GM18519 (cell line): ENCODE measurements around the gene SOX21.
"Not testable (repeated sequence)": the region's sequence is repeated elsewhere in the genome, so short reads cannot be mapped to it uniquely, and the experiment has no call there.

Source experiments
- ATAC-seq: cut with Tn5 transposase; IDR thresholded peaks from one replicate; pipeline ENCODE4 v1.9.1; 2021; ENCODE audit warnings: mild to moderate bottlenecking, moderate library complexity; ENCODE audit not compliant: unreplicated experiment, low FRiP score

Gene SOX21

DNA sequence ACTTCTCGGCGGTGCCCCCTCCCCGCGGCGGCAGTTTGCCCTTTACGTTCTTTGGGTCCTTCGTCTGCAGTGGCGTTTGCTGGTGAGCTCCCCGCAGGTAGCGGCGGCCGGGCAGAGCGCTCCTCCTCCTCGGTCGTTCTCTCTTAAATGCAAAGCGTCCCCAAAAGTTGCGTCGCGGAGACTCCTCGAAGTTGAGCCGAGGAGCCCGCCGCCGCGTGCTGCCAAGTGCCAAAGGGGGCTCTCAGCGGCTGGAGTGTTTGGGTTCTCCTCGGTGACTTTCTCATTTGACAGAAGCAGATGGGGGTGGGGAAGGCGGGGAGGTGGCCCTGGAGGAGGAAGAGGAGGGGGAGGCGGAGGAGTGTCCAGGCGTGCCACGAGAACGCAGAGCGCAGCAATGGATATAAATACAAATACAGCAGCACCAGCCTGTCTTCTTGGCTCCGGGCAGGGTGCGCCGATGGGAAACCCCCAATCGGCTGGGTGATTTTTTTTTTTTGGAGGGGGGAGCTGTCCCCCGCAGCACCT, at the start of gene SOX21:
SOX21 (minus strand) TSS at position 259 of the 525 bp plus-strand sequence. CDS start 496 bp downstream, outside the sequence.
- no peak for ATAC-seq

DNA sequence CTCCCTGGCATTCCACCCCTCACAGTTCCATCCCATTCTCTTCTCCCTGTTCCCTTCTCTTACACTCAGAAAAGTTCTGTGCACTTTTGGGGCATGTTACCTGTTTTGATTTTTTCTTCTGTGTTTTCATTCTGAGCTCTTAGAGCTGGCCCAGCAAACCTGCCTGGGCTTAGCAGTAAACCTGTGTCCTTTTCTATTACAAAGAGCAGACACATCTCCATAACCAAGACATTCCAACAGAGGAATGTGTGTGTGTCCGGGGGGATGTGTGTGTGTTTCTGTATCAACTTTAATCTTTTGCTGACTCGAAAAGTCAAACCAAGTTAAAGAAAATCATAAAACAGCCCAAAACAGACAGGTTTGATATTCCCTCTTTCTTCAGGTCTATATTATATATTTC, 49.1 kb upstream of the SOX21 start:
- ATAC-seq: no peak

DNA sequence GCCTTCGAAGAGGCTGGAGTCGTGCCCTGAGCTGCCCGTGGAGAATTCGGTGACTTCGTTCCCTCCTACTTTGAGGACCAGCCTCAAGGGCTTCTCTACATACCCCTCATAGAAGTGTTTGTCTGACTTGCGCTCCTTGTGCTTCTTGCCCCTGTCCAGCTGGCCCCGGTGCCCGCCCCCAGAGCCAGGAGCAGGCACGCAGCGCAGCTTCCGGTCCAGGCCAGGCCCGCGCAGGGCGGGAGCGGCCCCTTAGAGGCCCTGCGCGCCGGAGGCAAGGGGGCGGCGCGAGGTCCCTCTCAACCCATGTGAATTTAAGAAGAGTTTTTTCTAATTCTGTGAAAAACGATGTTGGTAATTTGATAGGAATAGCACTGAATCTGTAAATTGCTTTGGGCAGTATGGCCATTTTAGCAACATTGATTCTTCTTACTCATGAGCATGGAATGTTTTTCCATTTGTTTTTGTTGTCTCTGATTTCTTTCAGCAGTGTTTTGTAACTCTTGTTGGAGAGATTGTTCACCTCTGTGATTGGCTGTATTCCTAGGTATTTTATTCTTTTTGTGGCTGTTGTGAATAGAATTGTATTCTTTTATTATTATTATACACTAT, 46.9 kb upstream of the SOX21 start:
- no peak for ATAC-seq

DNA sequence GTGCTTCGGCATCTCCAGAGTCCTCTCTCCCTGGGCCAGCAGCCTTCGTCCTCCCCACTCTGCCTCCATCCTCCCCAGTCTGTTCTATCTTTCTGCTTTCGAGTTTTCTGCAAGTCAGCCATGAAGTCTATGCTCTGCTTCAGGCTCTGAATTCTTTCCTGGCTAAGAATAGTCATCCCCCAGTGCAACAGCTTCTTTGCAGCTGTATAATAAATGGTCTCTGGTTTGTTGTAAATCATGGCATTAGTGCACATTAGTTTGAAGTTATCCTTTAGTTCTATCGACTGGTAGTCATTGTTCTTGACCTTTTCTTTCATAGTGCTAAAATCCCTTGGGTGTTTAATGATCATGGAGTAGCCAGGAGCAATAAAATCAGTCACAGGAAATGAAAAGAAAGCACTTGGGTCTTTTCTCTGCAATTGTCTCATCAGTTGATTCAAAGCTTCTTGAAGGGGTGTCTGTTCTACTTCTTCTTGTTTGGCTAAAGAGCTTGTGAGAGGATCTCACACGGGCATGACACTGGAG, 46.2 kb upstream of the SOX21 start:
- no peak for ATAC-seq

DNA sequence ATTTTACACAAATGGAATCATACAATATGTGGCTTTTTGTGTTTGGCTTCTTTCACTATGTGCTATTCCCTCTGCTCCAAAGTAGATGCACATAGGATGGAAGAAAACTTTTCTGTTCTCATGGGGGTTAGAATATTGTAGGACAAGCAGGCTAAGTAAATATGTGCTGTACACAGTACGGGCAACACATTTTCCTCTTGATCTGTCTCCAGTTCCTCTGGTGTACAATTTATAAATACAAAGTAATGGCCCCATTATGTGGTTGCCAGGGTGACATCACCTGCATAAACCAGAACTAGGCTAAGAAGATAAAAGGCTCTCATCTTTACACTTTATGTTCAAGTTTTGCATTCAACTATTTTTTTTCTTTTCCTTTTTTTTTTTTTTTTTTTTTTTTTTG, 41.0 kb upstream of the SOX21 start:
- ATAC-seq: no peak

DNA sequence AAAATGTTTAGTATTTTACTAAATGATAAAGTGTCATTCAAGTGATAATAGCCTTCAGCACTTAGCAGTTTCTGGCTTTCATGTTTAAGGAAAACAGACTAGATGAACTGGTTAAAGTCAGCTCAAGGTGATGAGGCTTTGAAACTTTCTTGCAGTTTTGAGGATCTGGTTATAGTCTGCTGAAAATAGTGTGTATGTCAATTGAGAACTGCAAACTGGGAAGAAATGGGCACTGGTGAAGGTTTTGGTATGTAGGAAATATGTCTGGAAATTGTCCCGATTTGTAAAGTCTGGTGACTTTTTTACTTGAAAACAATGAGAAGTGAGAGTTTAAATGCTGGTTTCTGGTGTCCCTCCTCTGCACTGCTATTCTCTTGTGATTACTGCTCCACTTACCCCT, 36.8 kb upstream of the SOX21 start:
- ATAC-seq: no peak

DNA sequence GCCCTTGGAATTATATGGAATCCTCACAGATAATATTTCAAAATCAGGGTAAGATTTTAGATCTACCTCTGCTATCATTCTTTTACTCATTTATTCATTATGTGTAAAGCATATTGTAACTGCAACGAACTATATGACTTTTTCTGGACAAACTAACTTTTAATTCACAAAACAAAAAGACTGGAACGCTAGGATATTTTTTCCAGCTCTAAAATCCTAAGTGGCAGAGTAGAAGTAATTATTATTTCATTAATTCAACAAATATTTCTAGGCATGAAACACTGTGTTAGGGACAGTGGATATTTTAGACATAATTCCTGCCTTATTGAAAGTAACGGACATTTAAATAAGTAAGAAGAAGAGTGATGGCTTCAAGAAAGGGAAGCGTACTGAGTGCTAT, 26.9 kb upstream of the SOX21 start:
- ATAC-seq: no peak

DNA sequence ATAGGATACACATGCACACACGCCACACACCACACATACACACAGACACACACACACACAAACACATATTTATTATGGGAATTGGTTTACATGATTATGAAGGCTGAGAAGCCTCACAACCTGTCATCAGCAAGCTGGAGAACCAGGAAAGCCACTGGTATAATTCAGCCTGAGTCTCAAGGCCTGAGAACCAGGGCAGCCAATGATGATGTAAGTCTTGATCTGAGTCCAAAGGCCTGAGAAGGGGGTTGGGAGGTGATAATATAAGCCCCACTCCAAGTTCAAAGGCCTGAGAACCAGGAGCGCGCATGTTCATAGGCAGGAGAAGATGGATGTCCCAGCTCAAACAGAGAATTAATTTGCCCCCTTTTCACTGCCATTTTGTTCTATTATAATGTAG, 18.7 kb upstream of the SOX21 start:
- no peak for ATAC-seq

DNA sequence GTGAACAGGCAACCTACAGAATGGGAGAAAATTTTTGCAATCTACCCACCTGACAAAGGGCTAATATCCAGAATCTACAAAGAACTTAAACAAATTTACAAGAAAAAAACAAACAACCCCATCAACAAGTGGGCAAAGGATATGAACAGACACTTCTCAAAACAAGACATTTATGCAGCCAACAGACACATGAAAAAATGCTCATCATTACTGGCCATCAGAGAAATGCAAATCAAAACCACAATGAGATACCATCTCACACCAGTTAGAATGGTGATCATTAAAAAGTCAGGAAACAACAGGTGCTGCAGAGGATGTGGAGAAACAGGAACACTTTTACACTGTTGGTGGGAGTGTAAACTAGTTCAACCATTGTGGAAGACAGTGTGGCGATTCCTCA, 17.6 kb upstream of the SOX21 start:
- ATAC-seq: not testable (repeated sequence)

DNA sequence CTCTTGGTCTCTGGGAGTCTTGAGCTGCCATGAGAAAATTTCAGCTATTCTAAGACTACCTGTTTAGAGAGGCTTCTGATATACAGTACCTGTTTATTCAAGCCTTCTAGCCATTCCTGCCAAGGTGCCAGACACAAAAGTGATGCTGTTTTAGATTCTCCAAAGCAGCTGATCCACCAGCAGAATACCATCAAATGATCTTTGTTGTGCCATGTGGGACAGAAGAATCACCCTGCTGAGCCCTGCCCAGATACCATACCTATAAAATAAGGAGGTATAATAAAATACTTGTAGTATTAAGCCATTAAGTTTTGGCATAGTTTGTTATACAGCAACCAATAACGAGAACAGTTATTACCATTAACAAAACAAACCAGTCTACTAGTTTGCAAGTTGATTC, 14.1 kb upstream of the SOX21 start:
- no peak for ATAC-seq

DNA sequence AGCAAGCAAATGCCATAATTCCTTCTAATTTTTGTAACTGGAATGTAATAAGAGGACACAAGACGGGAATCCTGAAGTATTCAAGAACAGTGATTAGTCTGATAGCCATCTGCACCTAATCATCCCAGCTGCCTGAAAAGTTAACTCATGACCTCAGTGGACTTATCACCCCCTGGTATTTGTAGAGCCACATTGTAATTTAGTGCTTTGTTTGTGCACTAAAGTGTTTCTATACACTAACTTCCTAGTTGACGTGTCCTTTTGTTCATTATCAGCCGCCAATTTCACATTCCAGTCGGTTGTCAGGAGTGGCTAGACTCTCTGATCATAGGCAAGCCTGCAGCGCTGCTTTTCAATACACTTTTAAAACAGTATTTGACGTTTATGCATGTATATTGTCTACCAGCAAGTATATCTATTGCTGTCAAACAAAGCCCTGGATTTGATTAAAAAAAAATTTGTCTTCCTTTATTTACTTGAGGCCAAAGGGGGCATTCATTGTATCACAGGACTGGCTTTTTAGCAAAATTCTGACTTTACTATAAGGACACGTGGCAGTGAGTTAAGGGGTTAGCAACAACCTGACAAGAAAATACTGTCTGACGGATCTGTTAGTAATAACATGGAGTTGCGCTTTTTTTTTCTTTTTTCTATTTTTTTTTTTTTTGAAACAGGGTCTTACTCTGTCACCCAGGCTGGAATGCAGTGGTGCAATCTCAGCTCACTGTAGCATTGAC, 10.4 kb upstream of the SOX21 start:
- ATAC-seq: no peak

DNA sequence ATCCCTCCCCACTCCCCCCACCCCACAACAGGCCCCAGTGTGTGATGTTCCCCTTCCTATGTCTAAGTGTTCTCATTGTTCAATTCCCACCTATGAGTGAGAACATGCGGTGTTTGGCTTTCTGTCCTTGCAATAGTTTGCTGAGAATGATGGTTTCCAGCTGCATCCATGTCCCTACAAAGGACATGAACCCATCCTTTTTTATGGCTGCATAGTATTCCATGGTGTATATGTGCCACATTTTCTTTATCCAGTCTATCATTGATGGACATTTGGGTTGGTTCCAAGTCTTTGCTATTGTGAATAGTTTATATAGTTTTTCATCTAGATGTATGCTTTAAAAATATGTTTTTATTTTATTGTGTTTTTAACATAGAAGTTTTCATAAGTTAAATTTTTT, 6.4 kb upstream of the SOX21 start:
- not testable (repeated sequence) for ATAC-seq

DNA sequence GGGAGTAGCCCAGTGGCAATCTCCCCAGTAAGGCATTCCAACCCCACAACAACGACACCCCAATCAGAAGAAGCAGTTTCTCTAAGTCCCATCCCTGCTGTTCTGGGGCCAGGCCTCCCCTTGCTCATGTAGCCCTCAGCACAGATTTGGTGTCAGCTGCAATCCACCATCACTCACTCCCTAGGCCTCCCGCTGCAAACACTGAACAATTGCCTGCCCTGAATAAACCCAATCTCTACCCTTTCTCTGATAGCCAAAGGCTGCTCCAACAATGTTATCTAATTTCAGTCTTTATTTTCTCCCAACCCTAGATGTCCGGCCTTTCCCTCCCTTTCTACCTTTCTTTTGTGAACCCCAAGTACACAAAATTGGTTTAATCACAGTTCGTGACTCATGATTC, 5.6 kb upstream of the SOX21 start:
- ATAC-seq: no peak

DNA sequence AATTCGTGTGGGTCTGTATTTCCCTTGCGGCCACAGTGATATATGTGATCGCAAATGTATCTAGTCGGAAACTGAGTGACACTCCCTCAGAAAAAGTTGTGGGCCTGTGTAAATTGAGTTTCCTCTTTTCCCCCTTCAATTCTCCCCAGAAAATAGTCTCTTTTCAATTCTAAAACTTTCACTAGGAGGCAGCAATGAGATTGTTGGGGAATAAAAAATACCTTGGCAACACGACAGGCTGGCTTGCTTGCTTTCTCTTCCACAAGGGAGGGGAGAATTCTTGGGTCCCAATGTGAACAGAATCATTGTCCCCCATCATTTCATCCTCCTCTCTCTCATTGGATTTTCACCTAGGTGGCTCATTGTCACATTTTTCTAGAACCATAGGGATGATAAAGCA, 3.7 kb upstream of the SOX21 start:
- no peak for ATAC-seq

DNA sequence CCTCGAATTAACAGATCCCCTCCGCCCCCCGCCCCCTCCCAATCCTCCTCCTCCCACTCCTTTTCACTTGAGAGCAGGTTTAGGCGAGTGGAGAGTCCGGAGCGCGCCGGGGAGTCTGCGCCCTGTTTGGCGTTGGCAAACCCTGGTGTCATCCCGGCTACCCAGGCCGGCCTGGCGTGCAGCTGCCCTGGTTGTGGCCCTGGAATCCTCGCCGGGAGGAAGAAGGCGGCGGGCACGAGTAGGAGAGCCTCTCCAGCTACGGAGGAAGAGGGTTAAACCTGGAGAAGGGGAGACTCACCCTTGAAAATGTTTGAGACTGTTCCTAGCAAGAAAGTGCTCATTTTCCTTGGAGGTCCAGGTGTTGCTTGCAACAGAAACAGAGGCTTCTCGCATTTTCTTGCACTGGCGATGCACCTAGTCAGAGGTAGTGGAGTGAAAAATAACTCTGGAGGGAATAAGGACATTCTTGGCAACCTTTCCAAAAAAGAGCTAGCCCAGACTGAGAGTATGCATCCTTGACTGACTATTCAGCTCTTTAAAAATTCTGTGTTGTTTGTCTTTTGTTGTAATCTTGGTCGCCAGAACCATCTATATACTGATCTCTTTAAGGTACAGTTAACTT, 1.3 kb upstream of the SOX21 start:
- ATAC-seq: no peak

DNA sequence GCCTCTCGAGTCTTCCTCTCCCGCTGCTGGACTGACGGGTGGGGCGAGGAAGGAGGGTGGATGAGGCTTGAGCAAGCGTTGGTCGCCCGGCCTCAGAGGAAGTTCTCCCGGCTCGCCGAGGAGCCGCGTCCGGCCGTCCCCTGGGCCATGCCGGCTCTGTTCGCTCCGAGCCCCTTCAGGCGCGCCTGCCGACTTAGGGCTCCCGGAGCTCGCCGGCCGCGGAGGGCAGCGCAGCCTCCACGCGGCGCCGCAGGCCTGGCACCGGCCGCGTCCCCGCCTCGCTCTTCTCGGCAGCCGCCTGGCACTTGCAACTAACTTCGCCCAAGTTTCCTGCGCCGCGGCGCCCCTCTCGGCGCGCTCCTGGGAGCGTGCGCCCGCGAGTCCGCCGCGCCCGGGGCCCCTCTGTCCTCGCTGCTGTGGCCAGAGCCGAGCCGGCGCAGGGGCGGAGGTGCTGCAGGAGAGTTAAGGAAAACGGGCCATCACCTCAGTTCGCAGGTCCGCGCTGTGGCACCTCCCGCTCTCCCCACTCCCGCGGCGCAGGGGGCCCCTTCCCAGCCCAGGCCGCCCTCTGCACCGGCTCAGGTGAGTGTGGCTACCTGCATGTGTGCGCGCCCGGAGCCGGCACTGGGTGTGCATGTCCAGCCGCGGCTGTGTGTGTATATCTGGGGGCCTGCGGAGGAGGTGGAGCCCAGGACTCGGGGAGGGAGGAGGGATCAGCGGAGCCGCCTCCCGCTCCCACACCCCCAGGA, 641 bp upstream of the SOX21 start:
- no peak for ATAC-seq

DNA sequence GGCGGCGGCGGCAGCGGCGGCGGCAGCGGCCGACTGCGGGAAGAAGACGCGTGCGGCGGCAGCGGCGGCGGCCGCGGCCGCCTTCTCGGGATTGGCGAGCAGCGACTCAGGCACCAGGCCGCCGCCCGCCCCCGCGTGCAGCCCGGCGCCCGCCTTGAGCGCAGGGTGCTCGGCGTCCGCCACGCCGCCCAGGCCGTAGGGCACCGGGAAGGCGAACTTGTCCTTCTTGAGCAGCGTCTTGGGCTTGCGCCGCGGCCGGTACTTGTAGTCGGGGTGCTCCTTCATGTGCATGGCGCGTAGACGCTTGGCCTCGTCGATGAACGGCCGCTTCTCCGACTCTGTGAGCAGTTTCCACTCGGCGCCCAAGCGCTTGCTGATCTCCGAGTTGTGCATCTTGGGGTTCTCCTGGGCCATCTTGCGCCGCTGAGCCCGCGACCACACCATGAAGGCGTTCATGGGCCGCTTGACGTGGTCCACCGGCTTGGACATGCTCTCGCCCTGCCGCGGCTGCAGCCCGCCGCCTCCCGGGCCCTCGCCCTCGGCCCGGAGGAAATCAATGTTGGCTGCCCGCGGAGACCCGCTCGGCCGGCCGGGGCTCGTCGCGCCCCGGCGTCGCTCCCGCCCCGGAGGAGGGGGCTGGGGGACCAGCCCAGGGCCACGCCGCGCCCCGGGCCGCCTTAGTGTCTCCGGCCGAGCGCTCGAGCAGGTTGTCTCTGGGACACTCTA, 621 bp downstream of the SOX21 start:
- ATAC-seq: peak; percentile 17

DNA sequence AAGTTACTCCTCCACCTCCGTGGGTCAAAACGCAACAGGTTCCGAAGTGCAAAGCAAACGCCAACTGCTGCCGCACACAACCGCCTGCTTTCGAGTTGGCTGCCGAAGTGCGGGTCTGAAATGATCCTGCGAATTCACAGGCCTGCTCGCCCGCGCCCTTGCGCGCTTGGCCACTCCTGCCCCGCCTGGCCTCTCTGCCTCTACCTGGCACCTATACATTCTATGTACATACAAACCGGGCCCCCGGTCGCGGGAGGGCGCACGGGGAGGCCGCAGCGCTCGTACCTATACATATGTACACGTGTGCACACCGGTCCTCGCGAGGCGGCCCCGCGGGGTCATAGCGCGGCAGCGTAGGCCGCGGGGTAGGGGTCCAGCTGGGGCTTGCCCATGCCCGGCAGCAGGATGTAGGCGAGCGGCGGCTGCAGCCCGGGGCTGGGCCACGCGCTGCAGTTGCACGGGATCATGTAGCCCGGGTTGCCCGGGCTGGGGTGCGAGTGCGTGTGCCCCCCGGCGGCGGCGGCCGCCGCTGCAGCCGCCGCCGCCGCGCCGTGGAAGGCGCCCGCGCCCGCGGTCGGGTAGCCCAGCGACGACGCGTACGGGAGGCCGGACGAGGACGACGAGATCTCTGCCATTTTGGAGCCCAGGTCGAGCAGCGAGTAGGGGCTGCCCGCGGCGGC, 1.3 kb downstream of the SOX21 start:
- peak; percentile 54 for ATAC-seq

DNA sequence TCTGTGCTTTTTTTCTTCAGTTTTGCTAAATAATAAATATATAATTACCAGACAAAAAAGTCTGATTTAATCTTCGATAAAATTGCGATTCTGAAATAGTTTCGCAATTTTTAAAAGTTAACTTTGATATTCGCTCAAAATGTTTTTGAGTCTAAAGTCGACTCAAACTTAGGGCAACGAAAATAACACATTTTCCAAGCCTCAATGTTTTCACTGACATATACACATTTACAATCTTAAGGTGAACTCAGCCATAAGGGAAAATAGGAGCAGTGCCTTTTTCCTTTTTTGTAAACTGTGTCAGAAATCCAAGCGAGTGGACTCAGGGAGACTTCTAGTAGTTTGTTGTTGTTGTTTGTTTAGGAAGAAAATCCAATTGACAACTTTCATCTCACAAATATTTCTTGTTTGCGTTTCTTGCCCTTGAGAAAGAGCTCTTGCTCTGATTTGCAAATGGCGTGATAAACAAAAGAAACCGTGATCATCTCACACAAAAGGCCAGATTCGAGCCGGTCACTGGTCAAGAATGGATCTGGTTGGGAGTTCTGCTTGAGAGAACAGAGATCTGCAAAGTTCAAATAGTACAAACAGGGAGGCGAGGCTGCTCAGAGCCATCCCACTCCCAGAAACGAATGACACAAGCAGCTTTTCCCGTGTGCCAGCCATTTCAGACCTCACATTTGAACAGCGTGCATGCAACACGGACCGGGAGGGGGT, 2.1 kb downstream of the SOX21 start:
- ATAC-seq: no peak
